Colonic mucosa (tissue), 4 donors: ENCODE measurements around the gene HIF1A. TPM values are rescaled to one million over a fixed set of nuclear protein-coding genes. Genes with fewer than 3 reads are reported as not detected.
"Not testable (repeated sequence)": the region's sequence is repeated elsewhere in the genome, so short reads cannot be mapped to it uniquely, and the experiment has no call there.

Source experiments
- DNase-seq: peaks from one replicate; pipeline ENCODE4 v3.0.0-alpha.2; 2020
- H3K27ac ChIP-seq: fragments of 200-600 bp; one replicate; pipeline ENCODE4 v1.8.0; 2021
- H3K27me3 ChIP-seq: fragments of 200-600 bp; one replicate; pipeline ENCODE4 v1.8.0; 2021
- H3K36me3 ChIP-seq: fragments of 200-600 bp; one replicate; pipeline ENCODE4 v1.8.0; 2021
- H3K4me1 ChIP-seq: fragments of 200-600 bp; one replicate; pipeline ENCODE4 v1.8.0; 2021; ENCODE audit warnings: mild to moderate bottlenecking
- H3K4me3 ChIP-seq: fragments of 200-600 bp; one replicate; pipeline ENCODE4 v1.8.0; 2021
- H3K9ac ChIP-seq, 2 donors: one replicate each; pipeline ENCODE4 v1.7.0; 2013; ENCODE audit warnings: control low read depth in 2 of 2, low read depth in 2 of 2, low read length in 2 of 2
- H3K9me3 ChIP-seq: fragments of 200-600 bp; one replicate; pipeline ENCODE4 v1.8.0; 2021
- CTCF ChIP-seq: fragments of 200-600 bp; IDR thresholded peaks from one replicate; pipeline ENCODE4 v1.8.0; 2022; ENCODE audit warnings: antibody characterized with exemption, mild to moderate bottlenecking
- intact Hi-C: fragments of 100-400 bp; cut with DNase I; formaldehyde crosslinking; loops from one replicate; pipeline ENCODE4 v1.14.1; 2022
- total RNA-seq, 2 donors: library from RNA; stranded (reverse); fragmentation: NEBNext Ultra II Directional in 1 of 2; extraction: Animal tissue kit (Norgen Biotek cat#: 25700) in 1 of 2; gene quantifications; one replicate each; pipeline ENCODE4 v1.2.1, GENCODE V29; 2021
- donor health status: healthy.
- donor health status: DM: no; HTN: no; CAD: no.
- donor health status: DM: no; HTN: no; CAD: no.

Gene HIF1A
- total RNA-seq, 2 donors from 2014 or later: 99.1 to 128 TPM

DNA sequence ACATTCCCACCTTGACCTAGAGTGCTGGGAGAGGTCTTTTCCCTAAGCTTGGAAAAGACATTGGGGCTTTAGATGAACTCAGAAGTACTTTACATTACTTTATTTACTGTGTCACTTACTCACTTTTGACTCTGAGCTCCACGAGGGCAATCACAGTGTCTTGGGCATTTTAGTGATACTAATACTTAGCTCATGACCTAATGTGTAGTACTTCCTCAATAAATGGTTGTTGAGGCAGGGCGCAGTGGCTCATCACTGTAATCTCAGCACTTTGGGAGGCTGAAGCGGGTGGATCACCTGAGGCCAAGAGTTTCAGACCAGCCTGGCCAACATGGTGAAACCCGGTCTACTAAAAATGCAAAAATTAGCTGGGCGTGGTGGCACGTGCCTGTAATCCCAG, 47.1 kb downstream of the HIF1A start:
- peaks cover 16% of the 10 kb centered on the region for H3K36me3 ChIP-seq
- H3K4me1 ChIP-seq: no peaks in the 10 kb centered on the region
- no peak overlapping the region for H3K27ac ChIP-seq
- H3K4me3 ChIP-seq: no peak overlapping the region
- intact Hi-C loops: no loop called here
- TF ChIP-seq CTCF: no peak
- no peak overlapping the region for H3K9ac ChIP-seq
- H3K27me3 ChIP-seq: no peaks in the 10 kb centered on the region
- no peaks in the 10 kb centered on the region for H3K9me3 ChIP-seq
- no peak for DNase-seq

GRCh38 chr14:61744238-61744637, 48.9 kb downstream of the HIF1A start:
- Histone ChIP-seq H3K27ac (no peak overlapping the region), H3K9ac (no peak overlapping the region), H3K4me3 (no peak overlapping the region), H3K9me3 (no peaks in the 10 kb centered on the region), H3K4me1 (no peaks in the 10 kb centered on the region), H3K27me3 (no peaks in the 10 kb centered on the region), H3K36me3 (peaks cover 8% of the 10 kb centered on the region)
- intact Hi-C loops: no loop called here
- TF ChIP-seq CTCF: no peak
- no peak for DNase-seq

DNA sequence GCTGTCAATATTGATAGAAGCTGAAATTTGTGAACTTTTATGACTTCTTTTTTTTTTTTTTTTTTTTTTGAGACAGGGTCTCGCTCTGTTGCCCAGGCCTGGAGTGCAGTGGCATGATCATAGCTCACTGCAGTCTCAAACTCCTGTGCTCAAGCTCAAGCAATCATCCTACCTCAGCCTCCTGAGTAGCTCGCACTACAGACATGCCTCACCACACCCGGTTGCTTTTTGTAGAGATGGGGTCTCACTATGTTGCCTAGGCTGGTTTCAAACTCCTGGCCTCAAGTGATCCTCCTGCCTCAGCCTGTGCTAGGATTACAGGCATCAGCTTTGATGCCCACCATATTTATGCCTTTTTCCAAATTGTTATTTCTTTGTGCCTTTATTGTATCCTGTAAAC, 51.0 kb downstream of the HIF1A start:
- H3K9me3 ChIP-seq, H3K4me3 ChIP-seq, H3K4me1 ChIP-seq, intact Hi-C loops, DNase-seq, H3K9ac ChIP-seq, H3K27me3 ChIP-seq, H3K27ac ChIP-seq, H3K36me3 ChIP-seq: not testable (repeated sequence)

- Histone ChIP-seq H3K4me3 (no peak overlapping the region), H3K4me1 (no peaks in the 10 kb centered on the region), H3K9ac (no peak overlapping the region), H3K27me3 (no peaks in the 10 kb centered on the region), H3K9me3 (no peaks in the 10 kb centered on the region), H3K27ac (no peak overlapping the region), H3K36me3 (no peaks in the 10 kb centered on the region)
- TF ChIP-seq CTCF: no peak
- DNase-seq: no peak
- intact Hi-C loops: no loop called here
Observed at GRCh38 chr14:61746881-61747280, 51.6 kb downstream of the HIF1A start.

- intact Hi-C loops: no loop called here
- Histone ChIP-seq H3K27ac (no peak overlapping the region), H3K27me3 (no peaks in the 10 kb centered on the region), H3K9me3 (no peaks in the 10 kb centered on the region), H3K4me3 (no peak overlapping the region), H3K4me1 (no peaks in the 10 kb centered on the region), H3K9ac (no peak overlapping the region), H3K36me3 (no peaks in the 10 kb centered on the region)
- DNase-seq: no peak
- no peak for TF ChIP-seq CTCF
Observed at GRCh38 chr14:61747342-61747741, 52.0 kb downstream of the HIF1A start.

GRCh38 chr14:61749264-61749663, 54.0 kb downstream of the HIF1A start:
- Histone ChIP-seq H3K9ac (no peak overlapping the region), H3K27me3 (no peaks in the 10 kb centered on the region), H3K4me3 (peak overlapping the region; percentile 10), H3K9me3 (no peaks in the 10 kb centered on the region), H3K4me1 (no peaks in the 10 kb centered on the region), H3K27ac (peak overlapping the region; percentile 81), H3K36me3 (no peaks in the 10 kb centered on the region)
- intact Hi-C loops: no loop called here
- no peak for DNase-seq
- TF ChIP-seq CTCF: no peak
